Esophagus muscularis mucosa (tissue), 3 donors: ENCODE data around the gene PEX16.

Experiments used
- POLR2A ChIP-seq: fragments of 450-650 bp; IDR thresholded peaks from one replicate; pipeline ENCODE4 v1.6.1; 2017; ENCODE audit warnings: antibody characterized with exemption, moderate library complexity, mild to moderate bottlenecking, low read depth
- TF ChIP-seq, protein P1 (sequence below), 3 experiments: fragments of 200-600 bp in 2 of 3; fragments of 450-650 bp in 1 of 3; sonication (generic) in 2 of 3; IDR thresholded peaks; one replicate each; pipeline ENCODE4 v1.5.1; 2017 to 2019; ENCODE audit warnings: antibody characterized with exemption in 3 of 3, mild to moderate bottlenecking in 2 of 3, moderate library complexity in 1 of 3

DNA sequence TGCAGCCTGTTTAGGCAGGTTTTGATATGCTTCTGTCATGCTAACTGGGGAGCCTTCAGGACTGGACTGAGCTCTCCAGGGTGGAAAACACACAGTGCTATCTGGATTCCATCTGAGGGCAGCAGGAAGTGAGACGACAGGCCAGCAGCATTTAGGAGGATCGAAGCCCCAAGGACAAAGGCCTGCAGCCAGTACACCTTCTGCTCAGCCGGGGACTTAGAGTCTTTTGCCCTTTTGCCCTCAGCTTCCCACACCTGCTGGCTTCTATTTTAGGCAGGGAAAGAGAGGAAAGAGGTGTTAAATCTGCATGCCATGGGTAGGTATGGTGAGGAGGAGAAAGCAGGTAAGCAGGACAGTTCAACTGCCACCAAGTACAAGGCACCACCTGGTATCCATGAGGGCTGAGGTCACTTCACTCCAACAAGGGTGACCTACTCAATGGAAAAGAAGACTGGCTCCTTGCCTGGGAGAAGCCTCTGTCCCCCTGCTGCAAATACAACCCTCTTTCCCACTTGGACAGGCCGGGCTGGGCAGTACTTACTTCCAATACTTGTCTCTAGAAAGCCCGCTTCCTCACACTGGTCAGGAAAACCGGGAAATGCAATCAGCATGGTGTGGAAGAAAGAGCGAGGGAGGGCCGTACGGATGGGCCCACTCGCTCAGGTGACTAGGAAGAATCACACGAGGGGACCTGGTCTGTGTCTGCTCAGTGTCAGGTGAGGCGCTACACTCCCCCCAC is 17.1 kb upstream of the PEX16 start:
- TF ChIP-seq POLR2A = no peak
- TF ChIP-seq, protein P1, sequence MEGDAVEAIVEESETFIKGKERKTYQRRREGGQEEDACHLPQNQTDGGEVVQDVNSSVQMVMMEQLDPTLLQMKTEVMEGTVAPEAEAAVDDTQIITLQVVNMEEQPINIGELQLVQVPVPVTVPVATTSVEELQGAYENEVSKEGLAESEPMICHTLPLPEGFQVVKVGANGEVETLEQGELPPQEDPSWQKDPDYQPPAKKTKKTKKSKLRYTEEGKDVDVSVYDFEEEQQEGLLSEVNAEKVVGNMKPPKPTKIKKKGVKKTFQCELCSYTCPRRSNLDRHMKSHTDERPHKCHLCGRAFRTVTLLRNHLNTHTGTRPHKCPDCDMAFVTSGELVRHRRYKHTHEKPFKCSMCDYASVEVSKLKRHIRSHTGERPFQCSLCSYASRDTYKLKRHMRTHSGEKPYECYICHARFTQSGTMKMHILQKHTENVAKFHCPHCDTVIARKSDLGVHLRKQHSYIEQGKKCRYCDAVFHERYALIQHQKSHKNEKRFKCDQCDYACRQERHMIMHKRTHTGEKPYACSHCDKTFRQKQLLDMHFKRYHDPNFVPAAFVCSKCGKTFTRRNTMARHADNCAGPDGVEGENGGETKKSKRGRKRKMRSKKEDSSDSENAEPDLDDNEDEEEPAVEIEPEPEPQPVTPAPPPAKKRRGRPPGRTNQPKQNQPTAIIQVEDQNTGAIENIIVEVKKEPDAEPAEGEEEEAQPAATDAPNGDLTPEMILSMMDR (IDR thresholded peaks at IDR 0.05) = no peak
